Neural progenitor cell (in vitro differentiated cells): ENCODE measurements around the gene YBX2. TPM values are rescaled to one million over a fixed set of nuclear protein-coding genes. Genes with fewer than 3 reads are reported as not detected.

ENCODE experiments used
- DNase-seq: peaks from one replicate; pipeline ENCODE4 v3.0.0-alpha.2; 2016; ENCODE audit warnings: low spot score
- H2AFZ ChIP-seq: fragments of 200-600 bp; sonication (generic); replicated peaks from 2 replicates; pipeline ENCODE4 v1.6.1; 2016; ENCODE audit warnings: antibody characterized with exemption
- H3F3A ChIP-seq: fragments of 200-600 bp; sonication (generic); 2 replicates; pipeline ENCODE4 v1.6.1; 2016; ENCODE audit warnings: antibody characterized with exemption, low read depth
- H3K27ac ChIP-seq: fragments of 200-600 bp; sonication (generic); 2 replicates; pipeline ENCODE4 v1.5.1; 2016; ENCODE audit warnings: mild to moderate bottlenecking
- H3K27me3 ChIP-seq: fragments of 200-600 bp; sonication (generic); 2 replicates; pipeline ENCODE4 v1.6.1; 2016; ENCODE audit warnings: mild to moderate bottlenecking, moderate library complexity
- H3K36me3 ChIP-seq: fragments of 200-600 bp; sonication (generic); 2 replicates; pipeline ENCODE4 v1.5.1; 2016
- H3K4me1 ChIP-seq: fragments of 200-600 bp; sonication (generic); 2 replicates; pipeline ENCODE4 v1.6.1; 2016; ENCODE audit warnings: mixed run types
- H3K4me2 ChIP-seq: fragments of 200-600 bp; sonication (generic); 2 replicates; pipeline ENCODE4 v1.6.1; 2016
- H3K4me3 ChIP-seq: fragments of 200-600 bp; sonication (generic); 2 replicates; pipeline ENCODE4 v1.5.1; 2016
- H3K79me2 ChIP-seq: fragments of 200-600 bp; sonication (generic); 2 replicates; pipeline ENCODE4 v1.6.1; 2016; ENCODE audit warnings: low read depth
- H3K9ac ChIP-seq: fragments of 200-600 bp; sonication (generic); 2 replicates; pipeline ENCODE4 v1.6.1; 2016
- H3K9me3 ChIP-seq: fragments of 200-600 bp; sonication (generic); 2 replicates; pipeline ENCODE4 v1.5.1; 2016; ENCODE audit warnings: low read depth
- H4K20me1 ChIP-seq: fragments of 200-600 bp; sonication (generic); 2 replicates; pipeline ENCODE4 v1.6.1; 2016; ENCODE audit warnings: low read depth
- H3K27ac Mint-ChIP-seq: 3 replicates; pipeline ENCODE4 v1.8.0; 2021; ENCODE audit warnings: mixed read lengths
- H3K27me3 Mint-ChIP-seq: 2 replicates; pipeline ENCODE4 v1.8.0; 2022; ENCODE audit warnings: low read depth, mild to moderate bottlenecking, inconsistent platforms, moderate library complexity, mixed read lengths; ENCODE audit not compliant: insufficient read depth
- H3K36me3 Mint-ChIP-seq: 3 replicates; pipeline ENCODE4 v1.8.0; 2021; ENCODE audit warnings: mixed read lengths
- H3K4me1 Mint-ChIP-seq: 3 replicates; pipeline ENCODE4 v1.8.0; 2021; ENCODE audit warnings: mixed read lengths
- H3K4me3 Mint-ChIP-seq: 3 replicates; pipeline ENCODE4 v1.8.0; 2021; ENCODE audit warnings: mild to moderate bottlenecking, moderate library complexity, mixed read lengths
- H3K9me3 Mint-ChIP-seq: 3 replicates; pipeline ENCODE4 v1.8.0; 2020; ENCODE audit warnings: mixed read lengths
- EZH2 ChIP-seq: fragments of 200-600 bp; sonication (generic); IDR thresholded peaks from 2 replicates; pipeline ENCODE4 v1.6.1; 2017; ENCODE audit warnings: antibody characterized with exemption, mild to moderate bottlenecking, moderate library complexity
- EZH2phosphoT487 ChIP-seq: fragments of 200-600 bp; sonication (generic); IDR thresholded peaks from 2 replicates; pipeline ENCODE4 v1.6.1; 2017; ENCODE audit warnings: antibody characterized with exemption
- total RNA-seq: library from RNA; depleted of rRNA; stranded (reverse); fragments of >200 nt; gene quantifications from 2 replicates; pipeline ENCODE4 v1.2.3, GENCODE V29; 2015; ENCODE audit warnings: low replicate concordance
- TF ChIP-seq, protein P1 (sequence below): fragments of 200-600 bp; sonication (generic); IDR thresholded peaks from 2 replicates; pipeline ENCODE4 v1.5.1; 2017; ENCODE audit warnings: antibody characterized with exemption, mild to moderate bottlenecking

YBX2 gene
- total RNA-seq, 1 donor from 2014 or later = 2.7 TPM

- Histone ChIP-seq H3K9ac (no peak overlapping the region), H3K4me1 (peaks cover 12% of the 10 kb centered on the region), H3K79me2 (peaks cover 61% of the 10 kb centered on the region), H3F3A (peaks cover 83% of the 10 kb centered on the region), H3K27me3 (no peaks in the 10 kb centered on the region), H4K20me1 (peaks cover 65% of the 10 kb centered on the region), H3K4me3 (no peak overlapping the region), H3K4me2 (no peak overlapping the region), H3K9me3 (no peaks in the 10 kb centered on the region), H3K36me3 (peaks cover 4% of the 10 kb centered on the region), H3K27ac (no peak overlapping the region), H2AFZ (no peak overlapping the region)
- Mint-ChIP-seq H3K27ac (no peak overlapping the region), H3K4me3 (peak overlapping the region; percentile 89), H3K4me1 (peaks cover 46% of the 10 kb centered on the region), H3K36me3 (peaks cover 33% of the 10 kb centered on the region), H3K9me3 (no peaks in the 10 kb centered on the region), H3K27me3 (peaks cover 10% of the 10 kb centered on the region)
- TF ChIP-seq EZH2 = no peak
- TF ChIP-seq, protein P1, sequence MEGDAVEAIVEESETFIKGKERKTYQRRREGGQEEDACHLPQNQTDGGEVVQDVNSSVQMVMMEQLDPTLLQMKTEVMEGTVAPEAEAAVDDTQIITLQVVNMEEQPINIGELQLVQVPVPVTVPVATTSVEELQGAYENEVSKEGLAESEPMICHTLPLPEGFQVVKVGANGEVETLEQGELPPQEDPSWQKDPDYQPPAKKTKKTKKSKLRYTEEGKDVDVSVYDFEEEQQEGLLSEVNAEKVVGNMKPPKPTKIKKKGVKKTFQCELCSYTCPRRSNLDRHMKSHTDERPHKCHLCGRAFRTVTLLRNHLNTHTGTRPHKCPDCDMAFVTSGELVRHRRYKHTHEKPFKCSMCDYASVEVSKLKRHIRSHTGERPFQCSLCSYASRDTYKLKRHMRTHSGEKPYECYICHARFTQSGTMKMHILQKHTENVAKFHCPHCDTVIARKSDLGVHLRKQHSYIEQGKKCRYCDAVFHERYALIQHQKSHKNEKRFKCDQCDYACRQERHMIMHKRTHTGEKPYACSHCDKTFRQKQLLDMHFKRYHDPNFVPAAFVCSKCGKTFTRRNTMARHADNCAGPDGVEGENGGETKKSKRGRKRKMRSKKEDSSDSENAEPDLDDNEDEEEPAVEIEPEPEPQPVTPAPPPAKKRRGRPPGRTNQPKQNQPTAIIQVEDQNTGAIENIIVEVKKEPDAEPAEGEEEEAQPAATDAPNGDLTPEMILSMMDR = no peak
- no peak for TF ChIP-seq EZH2phosphoT487
- no peak for DNase-seq
These were observed 18.1 kb upstream of the YBX2 start for GRCh38 chr17:7312432-7313087.

- peaks cover 65% of the 10 kb centered on the region for H4K20me1 ChIP-seq
- peaks cover 83% of the 10 kb centered on the region for H3F3A ChIP-seq
- peaks cover 30% of the 10 kb centered on the region for H3K36me3 Mint-ChIP-seq
- no peaks in the 10 kb centered on the region for H3K9me3 ChIP-seq
- peak overlapping the region; percentile 78 for H3K4me3 Mint-ChIP-seq
- no peaks in the 10 kb centered on the region for H3K27me3 ChIP-seq
- H2AFZ ChIP-seq = no peak overlapping the region
- no peaks in the 10 kb centered on the region for H3K9me3 Mint-ChIP-seq
- no peak overlapping the region for H3K27ac ChIP-seq
- no peak overlapping the region for H3K4me2 ChIP-seq
- DNase-seq = no peak
- H3K4me1 ChIP-seq = peaks cover 12% of the 10 kb centered on the region
- H3K36me3 ChIP-seq = peaks cover 4% of the 10 kb centered on the region
- no peak overlapping the region for H3K27ac Mint-ChIP-seq
- peaks cover 13% of the 10 kb centered on the region for H3K27me3 Mint-ChIP-seq
- H3K4me3 ChIP-seq = no peak overlapping the region
- peaks cover 47% of the 10 kb centered on the region for H3K4me1 Mint-ChIP-seq
- no peak overlapping the region for H3K9ac ChIP-seq
- H3K79me2 ChIP-seq = peaks cover 63% of the 10 kb centered on the region
- no peak for TF ChIP-seq EZH2phosphoT487
- TF ChIP-seq EZH2 = no peak
- TF ChIP-seq, protein P1 = no peak
These were observed 16.8 kb upstream of the YBX2 start for GRCh38 chr17:7311110-7311705.

- no peak overlapping the region for H3K27ac Mint-ChIP-seq
- TF ChIP-seq EZH2 (no peak), EZH2phosphoT487 (no peak)
- TF ChIP-seq, protein P1 = no peak
- Histone ChIP-seq H3K9me3 (no peaks in the 10 kb centered on the region), H3F3A (peaks cover 80% of the 10 kb centered on the region), H3K4me3 (peak overlapping the region; percentile 83), H3K27me3 (no peaks in the 10 kb centered on the region), H3K36me3 (peaks cover 4% of the 10 kb centered on the region), H3K9ac (no peak overlapping the region), H3K4me1 (peaks cover 12% of the 10 kb centered on the region), H3K79me2 (peaks cover 60% of the 10 kb centered on the region), H3K4me2 (peak overlapping the region; percentile 93), H4K20me1 (peaks cover 62% of the 10 kb centered on the region), H3K27ac (no peak overlapping the region), H2AFZ (no peak overlapping the region)
- peaks cover 47% of the 10 kb centered on the region for H3K4me1 Mint-ChIP-seq
- peaks cover 30% of the 10 kb centered on the region for H3K36me3 Mint-ChIP-seq
- H3K27me3 Mint-ChIP-seq = peaks cover 13% of the 10 kb centered on the region
- DNase-seq = no peak
- H3K9me3 Mint-ChIP-seq = no peaks in the 10 kb centered on the region
- peak overlapping the region; percentile 93 for H3K4me3 Mint-ChIP-seq
These were observed 15.2 kb upstream of the YBX2 start for GRCh38 chr17:7309628-7310027.
